ENCODE measurements around the gene PMM1.

GRCh38 chr22:41563051-41563711, 26.5 kb downstream of the PMM1 start:
- TF ChIP-seq EZH2 (IDR thresholded peaks at IDR 0.05; ENCODE audit: insufficient read depth, poor library complexity, severe bottlenecking) (no peak), EZH2phosphoT487 (IDR thresholded peaks at IDR 0.05; ENCODE audit: insufficient read depth, low read depth) (no peak)

All from GM23248 (cell line).